IMR-90 (cell line): ENCODE data around the gene IL20. TPM values are rescaled to one million over a fixed set of nuclear protein-coding genes. Genes with fewer than 3 reads are reported as not detected.

ENCODE experiments used
- ATAC-seq: fragments of 200-7000 bp; cut with Tn5 transposase; 2 replicates; pipeline ENCODE4 v1.9.1; 2020; ENCODE audit warnings: low read depth, mild to moderate bottlenecking, moderate library complexity
- BruUV-seq: library from RNA; stranded (reverse); fragments of 400-500 nt; replicated peaks from 2 replicates; lab custom pipeline; 2021; lab: Mats Ljungman, UMichigan
- CTCF ChIA-PET: fragments of 300-600 bp; formaldehyde crosslinking; extraction: SDS; loops from one replicate; lab custom pipeline; 2021; ENCODE audit warnings: antibody characterized with exemption; lab: Yijun Ruan, JAX
- POLR2A ChIA-PET: fragments of 300-600 bp; sonication (Branson Sonifier 250); formaldehyde crosslinking; loops from one replicate; lab custom pipeline; 2022; ENCODE audit warnings: antibody characterized with exemption; ENCODE audit not compliant: unreplicated experiment; lab: Charles Lee
- DNase-seq: peaks from one replicate; pipeline ENCODE4 v3.0.0; 2013
- H2AFZ ChIP-seq: replicated peaks from 2 replicates; pipeline ENCODE3; 2013; ENCODE audit warnings: low read length, mild to moderate bottlenecking; ENCODE audit not compliant: poor library complexity
- H2AK5ac ChIP-seq: 2 replicates; pipeline ENCODE4 v1.6.1; 2013; ENCODE audit warnings: low read depth, low read length, inconsistent platforms
- H2AK9ac ChIP-seq: replicated peaks from 2 replicates; pipeline ENCODE3; 2013; ENCODE audit warnings: mild to moderate bottlenecking, low read depth, low read length, moderate library complexity; ENCODE audit not compliant: poor library complexity
- H2BK120ac ChIP-seq: 2 replicates; pipeline ENCODE4 v1.6.1; 2013; ENCODE audit warnings: low read depth, low read length, inconsistent platforms
- H2BK15ac ChIP-seq: 3 replicates; pipeline ENCODE4 v1.6.1; 2013; ENCODE audit warnings: low read depth, low read length, inconsistent platforms
- H2BK20ac ChIP-seq: 2 replicates; pipeline ENCODE4 v1.6.1; 2013; ENCODE audit warnings: low read depth, mild to moderate bottlenecking, inconsistent platforms, low read length, moderate library complexity
- H2BK5ac ChIP-seq: 2 replicates; pipeline ENCODE4 v1.6.1; 2013; ENCODE audit warnings: mild to moderate bottlenecking, low read depth, low read length, inconsistent platforms; ENCODE audit not compliant: poor library complexity, severe bottlenecking
- H3K14ac ChIP-seq: replicated peaks from 2 replicates; pipeline ENCODE4 v1.6.1; 2013; ENCODE audit warnings: low read depth, low read length, inconsistent platforms
- H3K18ac ChIP-seq: 2 replicates; pipeline ENCODE4 v1.6.1; 2013; ENCODE audit warnings: low read depth, low read length, control low read depth
- H3K23ac ChIP-seq: 2 replicates; pipeline ENCODE4 v1.6.1; 2013; ENCODE audit warnings: low read depth, low read length, inconsistent platforms
- H3K27ac ChIP-seq: 2 replicates; pipeline ENCODE4 v1.5.1; 2013; ENCODE audit warnings: mild to moderate bottlenecking, control low read depth, low read length; ENCODE audit not compliant: insufficient read depth
- H3K27me3 ChIP-seq: 2 replicates; pipeline ENCODE4 v1.6.1; 2013; ENCODE audit warnings: low read length; ENCODE audit not compliant: control insufficient read depth, insufficient read depth
- H3K36me3 ChIP-seq: 2 replicates; pipeline ENCODE4 v1.6.1; 2013; ENCODE audit warnings: low read length, mixed read lengths; ENCODE audit not compliant: control insufficient read depth, insufficient read depth
- H3K4ac ChIP-seq: 2 replicates; pipeline ENCODE4 v1.6.1; 2013; ENCODE audit warnings: low read depth, low read length, inconsistent platforms
- H3K4me1 ChIP-seq: 2 replicates; pipeline ENCODE4 v1.6.1; 2013; ENCODE audit warnings: low read length, mixed read lengths; ENCODE audit not compliant: control insufficient read depth, insufficient read depth
- H3K4me2 ChIP-seq: 2 replicates; pipeline ENCODE4 v1.6.1; 2013; ENCODE audit warnings: low read depth, mild to moderate bottlenecking, control low read depth, low read length, moderate library complexity
- H3K4me3 ChIP-seq: 2 replicates; pipeline ENCODE4 v1.5.1; 2013; ENCODE audit warnings: low read depth, mild to moderate bottlenecking, control low read depth, low read length, moderate library complexity; ENCODE audit not compliant: insufficient read depth
- H3K56ac ChIP-seq: 2 replicates; pipeline ENCODE4 v1.6.1; 2013; ENCODE audit warnings: low read length, inconsistent platforms; ENCODE audit not compliant: insufficient read depth; ENCODE audit errors: extremely low read depth
- H3K79me1 ChIP-seq, 2 experiments: 2 replicates each; pipeline ENCODE4 v1.6.1; 2013; ENCODE audit warnings: low read length in 2 of 2, inconsistent platforms in 1 of 2, low read depth in 1 of 2
- H3K9ac ChIP-seq: 2 replicates; pipeline ENCODE4 v1.6.1; 2013; ENCODE audit warnings: low read depth, low read length, control low read depth
- H3K9me1 ChIP-seq: 2 replicates; pipeline ENCODE4 v1.6.1; 2013; ENCODE audit warnings: low read length, inconsistent platforms; ENCODE audit not compliant: insufficient read depth
- H3K9me3 ChIP-seq: 2 replicates; pipeline ENCODE4 v1.6.1; 2013; ENCODE audit warnings: low read length; ENCODE audit not compliant: control insufficient read depth, insufficient read depth
- H4K20me1 ChIP-seq: 2 replicates; pipeline ENCODE4 v1.6.1; 2013; ENCODE audit warnings: low read length, inconsistent platforms; ENCODE audit not compliant: insufficient read depth
- H4K5ac ChIP-seq: 2 replicates; pipeline ENCODE4 v1.6.1; 2013; ENCODE audit warnings: mild to moderate bottlenecking, low read depth, low read length, control low read depth
- H4K8ac ChIP-seq, 2 experiments: 2 replicates each; pipeline ENCODE4 v1.6.1; 2013; ENCODE audit warnings: low read depth in 2 of 2, low read length in 2 of 2, control low read depth in 1 of 2, inconsistent platforms in 1 of 2
- H4K91ac ChIP-seq: 2 replicates; pipeline ENCODE4 v1.6.1; 2013; ENCODE audit warnings: low read depth, low read length, inconsistent platforms; ENCODE audit not compliant: insufficient read depth
- FOS ChIP-seq: fragments of 150-350 bp; IDR thresholded peaks from 2 replicates; pipeline ENCODE4 v1.6.1; 2016; ENCODE audit warnings: low read depth, low read length
- MAZ ChIP-seq: IDR thresholded peaks from 2 replicates; pipeline ENCODE4 v1.6.1; 2012; ENCODE audit warnings: low read depth, mild to moderate bottlenecking, low read length, improper control_type of control experiment, moderate library complexity, borderline replicate concordance
- POLR2A ChIP-seq: IDR thresholded peaks from 2 replicates; pipeline ENCODE4 v1.6.1; 2012; ENCODE audit warnings: mild to moderate bottlenecking, low read depth, low read length
- RCOR1 ChIP-seq: IDR thresholded peaks from 2 replicates; pipeline ENCODE4 v1.6.1; 2012; ENCODE audit warnings: mild to moderate bottlenecking, low read length, improper control_type of control experiment; ENCODE audit not compliant: insufficient replicate concordance
- WGBS, 2 experiments: methylation state at CpG; one replicate each; pipeline versions ENCODE4 v1.1.5 to v1.1.7; 2013; ENCODE audit warnings: missing lambda C conversion rate in 2 of 2; ENCODE audit not compliant: insufficient read length in 1 of 2; ENCODE audit errors: extremely low coverage in 2 of 2; 5-methylcytosine and 5-hydroxymethylcytosine counted together
- dilution Hi-C: fragments of 300-500 bp; cut with HindIII; formaldehyde crosslinking; loops from one replicate; pipeline ENCODE4 v1.14.3; 2018; ENCODE audit warnings: low sequenced_read_pairs; ENCODE audit not compliant: unreplicated experiment
- in situ Hi-C: fragments of 300-500 bp; cut with MboI; formaldehyde crosslinking; loops from 3 replicates; pipeline ENCODE4 v1.14.3; 2019; ENCODE audit warnings: low sequenced_read_pairs, inconsistent platforms, mixed read lengths
- intact Hi-C: fragments of 100-400 bp; cut with micrococcal nuclease; formaldehyde crosslinking; loops from 2 replicates; pipeline ENCODE4 v1.10.0; 2022
- polyA plus RNA-seq, 3 experiments: library from polyadenylated mRNA; depleted of rRNA; stranded (reverse); fragments of >200 nt; gene quantifications; 2 replicates each; pipeline ENCODE4 v1.2.3, GENCODE V29; 2012; ENCODE audit warnings: low replicate concordance in 1 of 3
- total RNA-seq: library from RNA; depleted of rRNA; stranded (reverse); fragments of >200 nt; gene quantifications from 2 replicates; pipeline ENCODE4 v1.2.3, GENCODE V29; 2012

The IL20 gene
- total and polyA plus RNA-seq, 2 of the 4 experiments (the other 2 are of a cell fraction), result not detected

GRCh38 chr1:206839857-206840256, 25.6 kb upstream of the IL20 start:
- Histone ChIP-seq H4K20me1 (no peaks in the 10 kb centered on the region), H3K4ac (peak overlapping the region; percentile 72), H4K91ac (peak overlapping the region; percentile 63), H3K36me3 (no peaks in the 10 kb centered on the region), H3K4me1 (peaks cover 10% of the 10 kb centered on the region), H3K23ac (peak overlapping the region; percentile 66; the same call in 1 of the 2 replicates), H3K27ac (no peak overlapping the region), H3K79me1 (no peaks in the 10 kb centered on the region), H3K56ac (no peak overlapping the region), H2BK15ac (peak overlapping the region; percentile 66; the same call in 1 of the 3 replicates), H2BK20ac (peak overlapping the region; percentile 90), H2AK5ac (peak overlapping the region; percentile 77; the same call in 1 of the 2 replicates), H4K8ac (peak overlapping the region in 1 of 2 experiments; percentile 85; a peak in 1 of 4 replicates), H2BK5ac (peak overlapping the region; percentile 67), H3K18ac (peak overlapping the region; percentile 93), H3K4me3 (no peak overlapping the region), H3K4me2 (no peak overlapping the region), H2AK9ac (no peak overlapping the region), H3K27me3 (no peaks in the 10 kb centered on the region; the same call in 1 of the 2 replicates), H2AFZ (peak overlapping the region; percentile 78), H3K14ac (peak overlapping the region; percentile 73; the same call in 1 of the 2 replicates), H2BK120ac (peak overlapping the region; percentile 75), H3K9ac (no peak overlapping the region), H4K5ac (peak overlapping the region; percentile 88; the same call in 1 of the 2 replicates), H3K9me1 (peaks cover 11% of the 10 kb centered on the region), H3K9me3 (no peaks in the 10 kb centered on the region)
- DNase-seq (peak; percentile 71), ATAC-seq (peak; percentile 87)
- intact Hi-C loops (loop anchor here (1.0 kb wide), 1 partner anchor 8 kb away; no protein-coding TSS in a partner anchor), in situ Hi-C loops (no loop called here), dilution Hi-C loops (no loop called here)
- POLR2A ChIA-PET, result no interaction called here
- BruUV-seq, result no TSS peak
- WGBS, 2 experiments, result 76% methylated on average over 5 of the region's 7 CpGs; no CpG with 5 or more reads in 1 of the 2 experiments
- peak; percentile 39; the same call in 1 of the 2 replicates for TF ChIP-seq MAZ
- no peak for TF ChIP-seq POLR2A
- no peak for TF ChIP-seq RCOR1
- peak; percentile 29; the same call in 1 of the 2 replicates for TF ChIP-seq FOS
- CTCF ChIA-PET, result no interaction called here
